HG03066 (cell line): ENCODE data around the gene ABR.

Source experiments
- ATAC-seq: cut with Tn5 transposase; IDR thresholded peaks from one replicate; pipeline ENCODE4 v1.9.1; 2021; ENCODE audit warnings: low read depth; ENCODE audit not compliant: unreplicated experiment

Gene ABR

GRCh38 chr17:1179818-1180742 is at the start of gene ABR:
Gene ABR (minus strand): TSS chr17:1179981. CDS start chr17:1179727, 254 bp downstream.
- ATAC-seq = no peak

- peak; percentile 55 for ATAC-seq
These were observed 49.6 kb upstream of the ABR start for GRCh38 chr17:1229349-1229899.

GRCh38 chr17:1228781-1229348 is 49.1 kb upstream of the ABR start:
- ATAC-seq = peak; percentile 17

- ATAC-seq = no peak
These were observed 48.4 kb upstream of the ABR start for GRCh38 chr17:1227917-1228780.

- ATAC-seq = no peak
These were observed 47.6 kb upstream of the ABR start for GRCh38 chr17:1227365-1227764.

- no peak for ATAC-seq
These were observed 46.5 kb upstream of the ABR start for GRCh38 chr17:1226308-1226707.

- no peak for ATAC-seq
These were observed 44.5 kb upstream of the ABR start for GRCh38 chr17:1224330-1224729.

- no peak for ATAC-seq
These were observed 43.9 kb upstream of the ABR start for GRCh38 chr17:1223662-1224061.

- no peak for ATAC-seq
These were observed 42.5 kb upstream of the ABR start for GRCh38 chr17:1222321-1222720.

- ATAC-seq = no peak
These were observed 41.4 kb upstream of the ABR start for GRCh38 chr17:1221209-1221608.

- no peak for ATAC-seq
These were observed 40.6 kb upstream of the ABR start for GRCh38 chr17:1220346-1220745.

GRCh38 chr17:1217089-1217385 is 37.3 kb upstream of the ABR start:
- ATAC-seq = no peak

- no peak for ATAC-seq
These were observed 36.7 kb upstream of the ABR start for GRCh38 chr17:1216217-1217088.

GRCh38 chr17:1212946-1213345 is 33.2 kb upstream of the ABR start:
- ATAC-seq = no peak

- ATAC-seq = no peak
These were observed 31.5 kb upstream of the ABR start for GRCh38 chr17:1211287-1211686.

GRCh38 chr17:1208966-1209365 is 29.2 kb upstream of the ABR start:
- no peak for ATAC-seq

GRCh38 chr17:1206026-1206777 is 26.4 kb upstream of the ABR start:
- no peak for ATAC-seq

- ATAC-seq = no peak
These were observed 24.1 kb upstream of the ABR start for GRCh38 chr17:1203967-1204291.

- no peak for ATAC-seq
These were observed 23.6 kb upstream of the ABR start for GRCh38 chr17:1203111-1203966.
